OCI-M2 (cell line): ENCODE measurements around the gene CARM1.
A peak's percentile ranks its signal among the peaks of the same experiment; 100 is the strongest.
"Not testable (repeated sequence)": the region's sequence is repeated elsewhere in the genome, so short reads cannot be mapped to it uniquely, and the experiment has no call there.

ENCODE experiments used
- DNase-seq: peaks from one replicate; lab custom pipeline; 2025; ENCODE audit not compliant: unreplicated experiment; lab: John Stamatoyannopoulos, UW

The CARM1 gene

DNA sequence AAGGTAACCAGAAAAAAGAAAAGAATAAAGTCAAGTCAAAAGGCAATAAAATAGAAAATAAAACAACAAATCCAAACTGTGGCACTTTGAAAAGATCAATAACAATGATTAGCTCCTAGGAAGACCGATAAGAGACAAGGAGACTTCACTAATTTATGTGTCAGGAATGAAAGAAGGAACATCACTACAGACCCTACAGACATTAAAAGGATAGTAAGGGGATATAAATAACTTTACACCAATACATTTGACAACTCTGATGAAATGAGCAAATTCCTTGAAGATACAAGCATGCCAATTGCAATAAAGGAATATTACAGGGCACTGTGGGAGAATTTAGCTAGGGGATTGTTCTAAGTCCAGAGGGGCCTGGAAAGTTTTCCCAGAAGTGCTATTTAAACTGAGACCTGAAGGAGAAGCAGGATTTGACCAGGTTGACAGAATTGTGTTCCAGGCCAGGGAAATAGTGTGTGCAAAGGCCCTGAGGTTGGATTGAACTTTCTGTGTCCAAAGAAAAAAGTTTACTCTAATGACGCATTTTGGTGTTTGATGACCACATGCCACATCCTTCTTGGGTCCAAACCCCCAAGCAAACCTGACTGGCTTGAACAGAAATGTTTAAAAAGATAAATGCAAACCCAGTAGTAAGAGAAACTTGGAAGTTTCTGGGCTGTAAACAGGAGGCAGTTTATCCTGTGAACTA lies 24.7 kb upstream of the CARM1 start:
- no peak for DNase-seq

DNA sequence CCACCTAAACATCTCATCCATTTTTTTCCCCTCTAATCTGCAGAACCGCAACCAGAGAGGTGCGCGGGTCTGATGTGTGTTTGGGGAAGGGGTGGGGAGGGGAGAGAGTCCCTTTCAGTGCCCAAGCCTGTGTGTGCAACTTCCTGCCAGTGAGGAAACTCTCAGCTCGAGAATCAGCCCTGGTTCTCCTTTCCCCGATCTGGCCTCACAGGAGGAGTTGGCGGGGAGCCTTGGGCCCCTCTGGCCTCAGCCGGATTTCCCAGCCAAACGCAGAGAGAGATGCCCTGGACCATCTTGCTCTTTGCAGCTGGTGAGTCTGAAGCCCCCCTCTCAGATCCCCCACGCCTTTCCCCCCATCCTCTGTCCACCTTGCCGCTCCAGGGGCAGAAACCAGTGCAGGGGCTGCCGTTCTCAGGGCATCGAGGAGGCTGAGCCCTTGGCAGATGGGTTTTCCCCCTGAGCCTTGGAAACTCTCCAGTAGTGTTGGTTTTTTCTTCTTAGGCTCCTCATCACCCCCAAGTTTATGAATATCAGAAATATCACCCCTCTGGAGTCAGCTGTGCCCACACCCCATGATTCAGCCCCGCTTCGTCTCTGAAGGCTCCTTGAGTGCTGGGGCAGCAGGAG lies 23.0 kb upstream of the CARM1 start, which contains the start of gene C19orf38:
Gene C19orf38 (plus strand): TSS at position 186 of the 627 bp plus-strand sequence. CDS start 94 bp downstream, at position 280.
- no peak for DNase-seq

DNA sequence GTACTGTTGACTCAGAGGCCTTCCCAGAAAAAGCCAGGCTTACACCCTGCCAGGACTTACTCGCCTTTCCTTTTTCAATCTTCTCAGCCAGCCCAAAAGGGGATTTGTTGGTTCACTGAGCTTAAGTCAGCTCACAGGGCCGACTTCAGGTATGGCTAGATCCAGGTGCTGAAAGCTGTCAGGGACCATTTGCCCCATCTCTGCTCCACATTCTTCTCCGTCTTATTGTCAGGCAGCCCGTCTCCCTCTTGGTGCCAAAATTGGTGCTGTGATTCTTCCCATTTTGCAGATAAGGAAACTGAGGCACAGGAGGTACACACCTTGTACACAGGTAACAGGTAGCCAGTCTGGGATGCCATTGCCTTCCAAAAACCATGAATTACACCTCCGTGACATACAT lies 20.7 kb upstream of the CARM1 start:
- DNase-seq: no peak

DNA sequence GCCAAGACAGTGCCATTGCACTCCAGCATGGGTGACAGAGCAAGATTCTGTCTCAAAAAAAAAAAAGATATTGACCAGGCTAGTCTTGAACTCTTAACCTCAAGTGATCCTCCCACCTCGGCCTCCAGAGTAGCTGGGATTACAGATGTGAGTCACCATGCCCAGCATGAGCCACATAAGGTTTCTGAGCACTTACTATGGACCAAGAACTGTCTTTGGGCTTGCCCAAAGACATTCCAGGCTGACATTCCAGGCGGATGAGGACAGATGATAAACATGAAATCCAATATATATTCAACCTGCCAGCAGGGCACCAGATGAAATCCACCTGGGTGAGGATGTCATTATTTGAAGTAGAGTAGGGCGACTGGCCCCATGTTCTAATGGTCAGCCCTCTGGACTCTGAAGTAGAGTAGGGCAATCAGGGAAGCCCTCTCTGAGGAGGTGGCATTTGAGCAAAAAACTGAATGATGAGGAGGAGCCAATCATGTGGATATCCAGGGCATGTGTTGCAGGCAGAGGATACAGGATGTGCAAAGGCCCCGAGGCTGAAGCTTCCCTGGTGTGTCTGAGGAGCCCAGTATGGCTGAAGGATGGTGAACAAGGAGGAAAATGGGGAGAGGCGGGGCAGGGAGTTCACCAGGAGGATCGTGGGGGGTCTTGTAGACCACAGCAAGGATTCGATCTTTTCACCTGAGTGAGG lies 19.1 kb upstream of the CARM1 start:
- no peak for DNase-seq

DNA sequence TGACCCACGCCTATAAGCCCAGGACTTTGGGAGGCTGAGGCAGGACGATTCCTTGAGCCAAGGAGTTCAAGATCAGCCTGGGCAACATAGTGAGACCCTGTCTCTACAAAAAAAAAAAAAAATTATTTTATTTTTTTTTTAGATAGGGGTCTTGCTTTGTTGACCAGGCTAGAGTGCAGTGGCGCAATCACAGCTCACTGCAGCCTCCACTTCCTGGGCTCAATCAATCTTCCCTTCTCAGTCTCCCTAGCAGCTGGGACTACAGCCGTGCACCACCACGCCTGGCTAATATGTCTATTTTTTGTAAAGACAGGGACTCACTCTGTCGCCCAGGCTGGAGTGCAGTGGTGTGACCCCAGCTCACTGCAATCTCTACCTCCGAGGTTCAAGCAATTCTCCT lies 18.4 kb upstream of the CARM1 start:
- DNase-seq: no peak

DNA sequence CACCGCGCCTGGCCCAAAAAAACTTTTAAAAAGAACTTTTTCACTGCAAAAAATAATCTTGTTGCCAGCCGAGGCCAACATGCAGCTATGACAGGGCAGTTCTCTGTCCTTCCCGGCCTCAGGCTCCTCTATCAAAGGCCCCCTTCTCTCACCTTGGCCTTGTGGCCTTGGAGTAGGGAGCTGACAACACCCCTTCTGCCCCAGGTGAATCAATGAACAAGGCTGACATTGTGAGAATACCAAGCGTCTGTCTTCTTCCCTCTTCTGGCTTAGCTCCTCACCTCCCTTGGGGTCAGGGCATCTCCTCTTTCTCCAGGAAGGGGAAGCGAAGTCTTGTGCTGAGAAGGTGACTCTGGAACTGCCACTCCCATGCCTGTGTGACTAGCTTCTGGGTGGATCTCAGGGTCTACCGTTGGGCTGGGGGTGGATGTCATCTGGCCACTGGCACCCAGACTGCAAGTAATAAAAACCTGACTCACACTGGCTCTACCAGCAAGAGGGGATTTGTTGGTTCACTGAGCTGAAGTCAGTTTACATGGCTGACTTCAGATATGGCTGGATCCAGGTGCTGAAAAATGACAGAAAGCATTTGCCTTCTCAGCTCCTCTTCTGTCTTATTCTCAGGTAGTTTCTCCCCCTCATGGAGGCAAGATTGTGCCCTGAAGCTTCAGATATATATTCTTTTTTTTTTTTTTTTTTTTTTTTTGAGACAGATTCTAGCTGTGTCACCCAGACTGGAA lies 16.8 kb upstream of the CARM1 start:
- DNase-seq: no peak

DNA sequence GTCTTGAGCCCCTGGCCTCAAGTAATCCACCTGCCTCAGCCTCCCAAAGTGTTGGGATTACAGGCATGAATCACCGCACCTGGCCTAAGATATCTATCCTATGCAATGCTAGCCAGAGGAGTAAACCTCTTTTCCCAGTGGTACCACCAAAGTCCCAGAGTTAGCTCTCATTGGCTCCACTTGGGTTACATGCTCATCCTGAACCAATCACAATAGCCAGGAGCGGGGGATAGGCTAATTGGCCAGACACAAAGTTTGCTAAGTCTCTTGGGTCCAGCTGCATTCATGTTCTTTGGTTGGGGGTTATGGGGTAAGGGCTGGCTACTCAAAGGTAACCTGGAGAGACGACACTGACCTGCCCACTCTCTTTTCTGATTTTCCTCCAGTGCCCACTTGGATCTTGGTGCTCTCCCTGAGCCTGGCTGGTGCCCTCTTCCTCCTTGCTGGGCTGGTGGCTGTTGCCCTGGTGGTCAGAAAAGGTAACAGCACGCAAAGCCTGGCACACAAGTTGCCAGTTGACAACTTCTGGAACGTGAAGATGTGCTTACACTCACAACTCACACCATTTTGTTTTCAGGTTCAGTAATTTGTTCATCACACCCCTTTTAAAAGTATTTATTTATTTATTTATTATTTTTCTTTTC lies 15.4 kb upstream of the CARM1 start:
- DNase-seq: no peak

DNA sequence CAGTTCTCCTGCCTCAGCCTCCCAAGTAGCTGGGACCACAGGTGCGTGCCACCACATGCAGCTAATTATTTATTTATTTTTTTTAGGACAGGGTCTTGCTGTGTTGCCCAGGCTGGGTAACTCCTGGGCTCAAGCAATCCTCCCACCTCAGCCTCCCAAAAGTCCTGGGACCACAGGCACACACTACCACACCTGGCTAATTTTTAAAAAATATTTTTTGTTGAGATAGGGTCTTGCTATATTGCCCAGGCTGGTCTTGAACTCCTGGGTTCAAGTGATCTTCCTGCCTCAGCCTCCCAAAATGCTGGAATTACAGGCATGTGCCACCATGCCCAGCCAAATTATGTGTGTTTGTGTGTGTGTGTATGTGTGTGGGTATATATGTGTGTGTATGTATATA lies 14.5 kb upstream of the CARM1 start:
- DNase-seq: not testable (repeated sequence)

DNA sequence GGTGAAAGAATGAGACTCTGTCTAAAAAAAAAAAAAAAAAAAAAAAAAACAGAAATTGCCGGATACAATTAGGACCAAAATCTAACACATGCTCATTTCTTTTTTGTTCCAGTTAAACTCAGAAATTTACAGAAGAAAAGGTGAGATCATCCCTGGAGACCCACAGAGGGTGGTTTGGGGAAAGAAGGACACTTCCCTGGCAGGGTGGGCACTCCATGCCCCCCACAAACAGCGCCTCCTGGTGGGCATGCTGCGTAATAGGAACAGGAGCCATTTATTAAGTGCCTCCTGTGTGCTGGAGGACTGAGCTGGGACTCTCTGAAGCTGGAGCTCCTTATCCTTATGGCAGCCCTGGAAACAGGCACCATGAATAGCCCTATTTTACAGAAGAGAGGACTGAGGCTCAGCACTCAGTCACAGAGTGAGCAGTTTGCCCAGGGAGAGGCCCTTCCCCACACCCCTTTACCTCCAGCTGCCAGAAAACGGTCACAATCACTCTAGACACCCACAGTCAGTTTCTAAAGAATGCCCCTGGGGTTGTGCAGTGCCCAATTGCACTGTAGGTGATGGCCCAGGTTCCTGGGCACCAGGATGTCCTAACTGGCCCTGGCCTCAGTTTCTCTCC lies 13.0 kb upstream of the CARM1 start:
- no peak for DNase-seq

DNA sequence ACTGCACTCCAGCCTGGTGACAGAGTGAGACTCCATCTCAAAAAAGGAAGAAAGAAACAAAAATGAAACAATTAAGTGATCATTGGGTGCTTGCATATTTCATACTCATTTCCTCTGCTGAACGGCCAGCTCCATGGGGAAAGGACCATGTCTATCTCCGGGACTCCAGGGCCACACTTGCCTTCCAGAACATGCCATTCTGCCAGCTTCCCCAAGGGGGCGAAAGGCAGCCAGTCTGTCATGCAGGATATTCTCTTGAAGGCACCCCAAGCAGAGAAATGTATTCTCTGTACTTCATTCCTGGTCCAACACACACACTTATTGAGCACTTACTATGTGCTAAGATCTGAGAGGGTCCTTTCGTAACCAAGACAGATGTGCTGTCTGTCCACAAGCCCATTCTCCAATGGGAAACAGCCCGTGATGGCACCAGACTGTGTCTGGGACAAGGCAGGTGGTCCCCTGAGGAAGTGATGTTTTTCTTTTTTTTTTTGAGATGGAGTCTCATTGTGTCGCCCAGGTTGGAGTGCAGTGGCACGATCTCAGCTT lies 10.2 kb upstream of the CARM1 start:
- no peak for DNase-seq

DNA sequence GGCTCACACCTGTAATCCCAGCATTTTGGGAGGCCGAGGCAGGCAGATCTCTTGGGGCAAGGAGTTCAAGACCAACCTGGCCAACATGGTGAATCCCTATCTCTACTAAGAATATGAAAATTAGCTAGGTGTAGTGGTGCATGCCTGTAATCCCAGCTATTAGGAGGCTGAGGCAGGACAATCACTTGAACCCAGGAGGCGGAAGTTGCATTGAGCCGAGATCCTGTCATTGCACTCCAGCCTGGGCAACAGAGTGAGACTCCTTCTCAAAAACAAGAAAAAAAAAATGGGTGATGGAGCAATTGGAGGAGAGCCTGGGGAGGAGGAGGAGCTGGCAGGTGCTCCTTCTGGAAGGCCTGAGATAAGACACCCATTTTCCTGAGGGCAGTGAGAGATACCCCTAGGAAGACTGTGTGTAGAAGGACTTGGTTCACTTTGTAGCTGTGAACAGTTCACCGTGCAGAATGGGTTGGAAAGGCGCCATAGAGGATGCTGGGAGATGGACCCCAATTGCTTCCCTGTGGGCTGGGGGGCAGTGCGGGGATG lies 8.7 kb upstream of the CARM1 start:
- DNase-seq: no peak

DNA sequence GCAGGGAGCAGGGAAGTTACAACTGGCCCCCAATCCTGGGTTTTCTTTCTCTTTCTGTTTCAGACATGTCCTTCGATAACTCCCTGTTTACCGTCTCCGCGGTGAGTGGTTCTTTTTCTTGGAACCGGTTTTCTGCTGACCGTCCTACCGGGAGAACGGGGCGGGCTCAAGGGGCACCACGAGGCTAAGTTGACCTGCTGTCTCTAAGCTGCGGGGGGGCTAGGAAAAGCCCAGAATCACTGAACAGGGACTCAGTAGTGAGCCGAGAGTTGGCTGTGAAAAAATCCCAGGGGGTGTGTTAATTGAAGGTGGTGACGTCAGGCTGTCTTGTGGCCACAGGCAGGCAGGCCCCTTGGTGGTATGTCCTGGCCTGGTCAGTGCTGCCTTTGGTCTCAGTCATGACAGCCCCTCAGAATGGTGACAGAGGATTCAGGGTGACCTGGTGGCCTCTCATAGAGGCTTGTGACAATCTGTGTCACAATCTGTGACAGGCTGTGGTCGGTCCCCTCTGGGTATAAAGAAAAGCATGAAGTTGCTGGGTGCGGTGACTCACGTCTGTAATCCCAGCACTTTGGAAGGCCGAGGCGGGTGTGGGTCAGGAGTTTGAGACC lies 8.1 kb upstream of the CARM1 start:
- DNase-seq: no peak

DNA sequence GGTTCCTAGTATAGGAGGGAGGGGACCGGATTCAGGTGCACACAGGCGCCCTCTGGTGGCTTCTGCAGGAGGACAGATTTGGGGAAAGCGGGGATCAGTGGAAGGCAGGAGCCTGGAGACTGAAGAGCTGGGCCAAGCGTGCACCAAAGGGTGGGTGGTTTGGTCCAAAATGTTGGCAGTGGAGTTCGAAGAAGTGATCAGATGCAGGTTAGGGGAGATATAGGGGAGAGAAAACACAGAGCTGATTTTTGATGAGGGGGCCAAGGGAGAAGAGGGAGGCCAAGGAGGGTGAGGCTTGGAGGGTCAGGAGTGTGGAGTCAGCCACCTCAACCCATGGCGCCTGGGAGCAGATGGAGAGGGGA lies 6.8 kb upstream of the CARM1 start:
- peak; percentile 99 for DNase-seq

DNA sequence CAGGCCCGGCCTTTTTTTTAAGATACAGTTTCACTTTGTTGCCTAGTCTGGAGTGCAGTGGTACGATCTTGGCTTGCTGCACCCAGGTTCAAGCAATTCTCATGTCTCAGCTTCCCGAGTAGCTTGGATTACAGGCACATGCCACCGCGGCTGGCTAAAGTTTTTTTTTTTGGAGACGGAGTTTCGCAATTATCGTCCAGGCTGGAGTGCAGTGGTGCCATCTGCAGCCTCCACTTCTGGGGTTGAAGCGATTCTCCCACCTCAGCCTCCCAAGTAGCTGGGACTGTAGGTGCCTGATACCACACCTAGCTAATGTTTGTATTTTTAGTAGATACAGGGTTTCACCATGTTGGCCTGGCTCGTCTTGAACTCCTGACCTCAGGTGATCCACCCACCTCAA lies 4.9 kb upstream of the CARM1 start:
- no peak for DNase-seq

DNA sequence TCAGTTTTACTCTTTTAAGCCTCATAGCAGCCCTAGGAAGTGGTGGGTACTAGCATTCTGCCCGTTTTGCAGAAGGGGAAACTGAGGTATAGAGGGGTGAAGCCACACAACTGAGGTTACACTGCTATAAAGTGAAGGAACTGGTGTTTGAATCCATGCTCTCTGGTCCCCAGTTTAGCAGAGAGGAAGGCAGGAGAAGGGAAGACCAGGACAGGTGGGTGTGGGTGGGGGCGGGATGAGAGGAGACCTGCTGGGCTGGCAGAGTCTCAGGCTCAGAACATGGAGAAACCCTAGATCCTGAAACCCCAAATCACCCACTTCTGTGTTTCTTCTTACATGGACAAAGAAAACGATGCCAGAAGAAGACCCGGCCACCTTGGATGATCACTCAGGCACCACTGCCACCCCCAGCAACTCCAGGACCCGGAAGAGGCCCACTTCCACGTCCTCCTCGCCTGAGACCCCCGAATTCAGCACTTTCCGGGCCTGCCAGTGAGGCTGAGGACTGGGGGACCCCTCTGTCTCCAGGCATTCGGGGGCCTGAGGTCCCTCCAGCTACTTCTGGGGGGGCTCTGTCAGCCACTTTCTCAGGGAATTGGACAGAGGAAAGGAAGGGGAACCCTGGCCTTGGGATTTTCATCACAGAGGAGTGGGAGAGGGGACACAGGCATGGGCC lies 2.3 kb upstream of the CARM1 start:
- no peak for DNase-seq

DNA sequence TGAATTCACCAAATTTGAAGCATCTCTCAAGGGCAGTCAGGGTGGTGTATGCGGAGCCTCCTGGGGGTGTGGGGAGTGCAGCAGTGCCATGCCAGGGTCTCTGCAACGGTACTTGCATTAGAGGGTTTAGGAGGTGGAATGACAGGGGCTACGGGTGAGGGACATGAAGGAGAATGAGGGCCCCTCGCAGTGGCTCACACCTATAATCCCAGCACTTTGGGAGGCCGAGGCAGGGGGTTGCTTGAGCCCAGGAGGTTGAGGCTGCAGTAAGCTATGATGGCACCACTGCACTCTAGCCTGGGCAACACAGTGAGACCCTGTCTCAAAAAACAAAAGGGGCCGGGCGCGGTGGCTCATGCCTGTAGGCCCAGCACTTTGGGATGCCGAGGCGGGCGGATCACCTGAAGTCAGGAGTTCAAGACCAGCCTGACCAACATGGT lies 1.5 kb upstream of the CARM1 start:
- DNase-seq: not testable (repeated sequence)

DNA sequence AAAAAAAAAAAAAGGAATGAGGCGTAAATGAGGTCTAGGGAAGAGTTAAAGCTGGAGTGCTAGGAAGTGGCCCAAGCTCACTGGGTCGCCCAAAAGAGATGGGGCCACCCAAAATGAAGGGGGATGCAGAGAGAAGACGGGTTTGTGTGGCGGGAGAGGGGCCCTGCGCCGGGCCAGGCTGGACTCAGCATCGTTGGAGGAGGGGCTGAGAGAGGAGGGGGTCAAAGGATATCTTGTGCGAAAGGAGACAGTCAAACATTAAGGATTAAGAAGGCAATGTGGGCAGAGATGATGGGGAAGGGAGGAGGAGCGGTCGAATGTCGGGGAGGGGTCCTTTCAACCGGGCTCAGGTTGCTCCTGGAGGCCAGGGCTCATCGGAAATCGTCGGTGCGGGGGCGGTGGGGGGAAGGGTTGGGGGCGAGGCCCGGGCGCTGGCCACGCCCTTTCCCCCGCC lies 825 bp upstream of the CARM1 start:
- DNase-seq: no peak

DNA sequence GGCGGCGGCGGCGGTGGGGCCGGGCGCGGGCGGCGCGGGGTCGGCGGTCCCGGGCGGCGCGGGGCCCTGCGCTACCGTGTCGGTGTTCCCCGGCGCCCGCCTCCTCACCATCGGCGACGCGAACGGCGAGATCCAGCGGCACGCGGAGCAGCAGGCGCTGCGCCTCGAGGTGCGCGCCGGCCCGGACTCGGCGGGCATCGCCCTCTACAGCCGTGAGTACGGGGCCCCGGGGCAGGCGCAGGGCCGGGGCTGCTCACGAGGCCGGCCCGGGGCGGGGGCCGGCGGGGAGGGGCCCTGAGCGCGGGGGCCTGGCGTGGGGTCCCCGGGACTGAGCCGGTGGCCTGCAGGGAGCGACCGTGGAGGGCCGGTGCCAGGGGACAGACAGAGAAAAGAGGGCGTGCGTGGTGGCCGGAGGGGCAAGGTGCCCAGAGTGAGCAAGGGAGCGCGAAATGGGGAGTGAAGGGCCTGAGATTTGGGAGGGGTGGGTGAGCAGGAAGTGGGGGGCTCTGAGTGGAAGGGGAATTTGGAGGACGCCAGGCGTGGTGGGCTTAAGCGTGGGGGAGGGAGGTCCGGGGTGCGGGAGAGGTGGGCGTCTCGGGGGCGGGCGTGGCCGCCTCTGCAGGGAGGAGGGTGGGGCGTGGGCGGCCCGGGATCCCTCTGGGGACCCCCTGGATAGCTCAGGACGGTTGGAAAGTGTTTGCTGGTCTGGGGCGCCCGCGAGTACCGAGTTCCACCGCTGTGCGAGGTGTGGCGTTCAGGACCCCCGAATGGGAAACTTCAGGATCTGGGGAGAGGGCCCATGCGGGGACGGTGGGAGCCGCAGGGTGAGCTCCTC lies 575 bp downstream of the CARM1 start:
- no peak for DNase-seq
